ENCODE results near the gene GALNT8. TPM values are rescaled to one million over a fixed set of nuclear protein-coding genes. Genes with fewer than 3 reads are reported as not detected.
A peak's percentile ranks its signal among the peaks of the same experiment; 100 is the strongest.

Gene GALNT8
- total and polyA plus RNA-seq, 4 donors: 13.1 to 45.1 (median 30.4) TPM

GRCh38 chr12:4807116-4807783 lies 87.0 kb downstream of the GALNT8 start:
- peaks cover 7% of the 10 kb centered on the region for H3K36me3 ChIP-seq (ENCODE audit: control insufficient read depth, insufficient read depth, low read length)
- H3K4me1 ChIP-seq (ENCODE audit: control insufficient read depth, insufficient read depth, low read length): peaks cover 24% of the 10 kb centered on the region
- DNase-seq (ENCODE audit: low read depth in 4 of 6, low spot score in 6 of 6): no peak
- H3K27me3 ChIP-seq (ENCODE audit: control insufficient read depth, insufficient read depth, low read length): peaks cover 10% of the 10 kb centered on the region
- no peak overlapping the region for H3K4me3 ChIP-seq (ENCODE audit: low read depth, low read length)
- H3K9me3 ChIP-seq (ENCODE audit: control insufficient read depth, insufficient read depth, low read length): no peaks in the 10 kb centered on the region
- H3K27ac ChIP-seq (ENCODE audit: low read depth, low read length): no peak overlapping the region
- 77% methylated on average over 3 of the region's 6 CpGs for WGBS (ENCODE audit: insufficient coverage)

GRCh38 chr12:4807813-4808212 lies 87.6 kb downstream of the GALNT8 start:
- 100% methylated on average over 1 of the region's 2 CpGs for WGBS (ENCODE audit: insufficient coverage)
- Histone ChIP-seq H3K27me3 (ENCODE audit: control insufficient read depth, insufficient read depth, low read length) (peaks cover 10% of the 10 kb centered on the region), H3K4me1 (ENCODE audit: control insufficient read depth, insufficient read depth, low read length) (peaks cover 24% of the 10 kb centered on the region), H3K27ac (ENCODE audit: low read depth, low read length) (no peak overlapping the region), H3K36me3 (ENCODE audit: control insufficient read depth, insufficient read depth, low read length) (peaks cover 7% of the 10 kb centered on the region), H3K9me3 (ENCODE audit: control insufficient read depth, insufficient read depth, low read length) (no peaks in the 10 kb centered on the region), H3K4me3 (ENCODE audit: low read depth, low read length) (no peak overlapping the region)
- DNase-seq (ENCODE audit: low read depth in 4 of 6, low spot score in 6 of 6): no peak

GRCh38 chr12:4809013-4809448 lies 88.8 kb downstream of the GALNT8 start:
- Histone ChIP-seq H3K27me3 (ENCODE audit: control insufficient read depth, insufficient read depth, low read length) (peaks cover 10% of the 10 kb centered on the region), H3K9me3 (ENCODE audit: control insufficient read depth, insufficient read depth, low read length) (no peaks in the 10 kb centered on the region), H3K4me3 (ENCODE audit: low read depth, low read length) (peak overlapping the region; percentile 32), H3K4me1 (ENCODE audit: control insufficient read depth, insufficient read depth, low read length) (peaks cover 27% of the 10 kb centered on the region), H3K36me3 (ENCODE audit: control insufficient read depth, insufficient read depth, low read length) (peaks cover 7% of the 10 kb centered on the region), H3K27ac (ENCODE audit: low read depth, low read length) (no peak overlapping the region)
- under 1% methylated on average over 35 of the region's 35 CpGs for WGBS (ENCODE audit: insufficient coverage)
- DNase-seq (ENCODE audit: low read depth in 4 of 6, low spot score in 6 of 6): peak in 5 of 6 donors; percentile 65 to 97 (median 78)

- H3K27me3 ChIP-seq (ENCODE audit: control insufficient read depth, insufficient read depth, low read length): peaks cover 10% of the 10 kb centered on the region
- H3K27ac ChIP-seq (ENCODE audit: low read depth, low read length): no peak overlapping the region
- H3K4me1 ChIP-seq (ENCODE audit: control insufficient read depth, insufficient read depth, low read length): peaks cover 34% of the 10 kb centered on the region
- H3K36me3 ChIP-seq (ENCODE audit: control insufficient read depth, insufficient read depth, low read length): peaks cover 7% of the 10 kb centered on the region
- under 1% methylated on average over 80 of the region's 80 CpGs for WGBS (ENCODE audit: insufficient coverage)
- peak in 2 of 6 donors; percentile 46 to 57 for DNase-seq (ENCODE audit: low read depth in 4 of 6, low spot score in 6 of 6)
- H3K4me3 ChIP-seq (ENCODE audit: low read depth, low read length): peak overlapping the region; percentile 64
- H3K9me3 ChIP-seq (ENCODE audit: control insufficient read depth, insufficient read depth, low read length): no peaks in the 10 kb centered on the region
Measured at GRCh38 chr12:4809449-4810218, 89.4 kb downstream of the GALNT8 start.

GRCh38 chr12:4810219-4810671 lies 90.0 kb downstream of the GALNT8 start:
- H3K36me3 ChIP-seq (ENCODE audit: control insufficient read depth, insufficient read depth, low read length): peaks cover 7% of the 10 kb centered on the region
- peaks cover 34% of the 10 kb centered on the region for H3K4me1 ChIP-seq (ENCODE audit: control insufficient read depth, insufficient read depth, low read length)
- H3K27ac ChIP-seq (ENCODE audit: low read depth, low read length): no peak overlapping the region
- H3K9me3 ChIP-seq (ENCODE audit: control insufficient read depth, insufficient read depth, low read length): no peaks in the 10 kb centered on the region
- H3K27me3 ChIP-seq (ENCODE audit: control insufficient read depth, insufficient read depth, low read length): peaks cover 10% of the 10 kb centered on the region
- 18% methylated on average over 31 of the region's 34 CpGs for WGBS (ENCODE audit: insufficient coverage)
- no peak for DNase-seq (ENCODE audit: low read depth in 4 of 6, low spot score in 6 of 6)
- peak overlapping the region; percentile 64 for H3K4me3 ChIP-seq (ENCODE audit: low read depth, low read length)

- 86% methylated on average over 1 of the region's 4 CpGs for WGBS (ENCODE audit: insufficient coverage)
- peaks cover 7% of the 10 kb centered on the region for H3K36me3 ChIP-seq (ENCODE audit: control insufficient read depth, insufficient read depth, low read length)
- H3K27ac ChIP-seq (ENCODE audit: low read depth, low read length): no peak overlapping the region
- H3K4me3 ChIP-seq (ENCODE audit: low read depth, low read length): no peak overlapping the region
- peaks cover 10% of the 10 kb centered on the region for H3K27me3 ChIP-seq (ENCODE audit: control insufficient read depth, insufficient read depth, low read length)
- peaks cover 41% of the 10 kb centered on the region for H3K4me1 ChIP-seq (ENCODE audit: control insufficient read depth, insufficient read depth, low read length)
- DNase-seq (ENCODE audit: low read depth in 4 of 6, low spot score in 6 of 6): no peak
- H3K9me3 ChIP-seq (ENCODE audit: control insufficient read depth, insufficient read depth, low read length): no peaks in the 10 kb centered on the region
Measured at GRCh38 chr12:4812624-4813327, 92.6 kb downstream of the GALNT8 start.

- Histone ChIP-seq H3K27ac (ENCODE audit: low read depth, low read length) (no peak overlapping the region), H3K4me1 (ENCODE audit: control insufficient read depth, insufficient read depth, low read length) (peaks cover 46% of the 10 kb centered on the region), H3K27me3 (ENCODE audit: control insufficient read depth, insufficient read depth, low read length) (peaks cover 10% of the 10 kb centered on the region), H3K9me3 (ENCODE audit: control insufficient read depth, insufficient read depth, low read length) (no peaks in the 10 kb centered on the region), H3K36me3 (ENCODE audit: control insufficient read depth, insufficient read depth, low read length) (peaks cover 7% of the 10 kb centered on the region), H3K4me3 (ENCODE audit: low read depth, low read length) (no peak overlapping the region)
- DNase-seq (ENCODE audit: low read depth in 4 of 6, low spot score in 6 of 6): peak in 2 of 6 donors; percentile 68 to 90
- 68% methylated on average over 3 of the region's 5 CpGs for WGBS (ENCODE audit: insufficient coverage)
Measured at GRCh38 chr12:4813741-4814140, 93.5 kb downstream of the GALNT8 start.

GRCh38 chr12:4814485-4814884 lies 94.3 kb downstream of the GALNT8 start:
- peaks cover 10% of the 10 kb centered on the region for H3K27me3 ChIP-seq (ENCODE audit: control insufficient read depth, insufficient read depth, low read length)
- H3K27ac ChIP-seq (ENCODE audit: low read depth, low read length): no peak overlapping the region
- 97% methylated on average over 6 of the region's 9 CpGs for WGBS (ENCODE audit: insufficient coverage)
- no peak overlapping the region for H3K4me3 ChIP-seq (ENCODE audit: low read depth, low read length)
- no peaks in the 10 kb centered on the region for H3K9me3 ChIP-seq (ENCODE audit: control insufficient read depth, insufficient read depth, low read length)
- no peak for DNase-seq (ENCODE audit: low read depth in 4 of 6, low spot score in 6 of 6)
- peaks cover 49% of the 10 kb centered on the region for H3K4me1 ChIP-seq (ENCODE audit: control insufficient read depth, insufficient read depth, low read length)
- H3K36me3 ChIP-seq (ENCODE audit: control insufficient read depth, insufficient read depth, low read length): peaks cover 7% of the 10 kb centered on the region

GRCh38 chr12:4816744-4817525 lies 96.7 kb downstream of the GALNT8 start:
- Histone ChIP-seq H3K36me3 (ENCODE audit: control insufficient read depth, insufficient read depth, low read length) (no peaks in the 10 kb centered on the region), H3K4me1 (ENCODE audit: control insufficient read depth, insufficient read depth, low read length) (peaks cover 38% of the 10 kb centered on the region), H3K4me3 (ENCODE audit: low read depth, low read length) (no peak overlapping the region), H3K27ac (ENCODE audit: low read depth, low read length) (no peak overlapping the region), H3K27me3 (ENCODE audit: control insufficient read depth, insufficient read depth, low read length) (no peaks in the 10 kb centered on the region), H3K9me3 (ENCODE audit: control insufficient read depth, insufficient read depth, low read length) (no peaks in the 10 kb centered on the region)
- WGBS (ENCODE audit: insufficient coverage): 43% methylated on average over 6 of the region's 8 CpGs
- DNase-seq (ENCODE audit: low read depth in 4 of 6, low spot score in 6 of 6): peak in 2 of 6 donors; percentile 27 to 70
